PFSK-1 (cell line): ENCODE measurements around the gene CEBPG.

ENCODE experiments used
- FOXP2 ChIP-seq: optimal IDR thresholded peaks from 2 replicates; pipeline ENCODE3; 2011; ENCODE audit warnings: borderline replicate concordance, control low read depth, inconsistent platforms; ENCODE audit not compliant: insufficient read depth; ENCODE audit errors: extremely low read length, extremely low read depth
- POLR2AphosphoS5 ChIP-seq: IDR thresholded peaks from 2 replicates; pipeline ENCODE4 v1.6.1; 2012; ENCODE audit warnings: low read depth, mild to moderate bottlenecking, control low read depth, low read length, moderate library complexity
- REST ChIP-seq, 2 experiments: IDR thresholded peaks; 2 replicates each; pipeline versions ENCODE4 v1.6.1 to v1.8.0; 2011 to 2012; ENCODE audit warnings: low read depth in 2 of 2, low read length in 2 of 2, control low read depth in 1 of 2, inconsistent platforms in 1 of 2, mild to moderate bottlenecking in 1 of 2, moderate library complexity in 1 of 2; ENCODE audit not compliant: insufficient read depth in 1 of 2
- SIN3A ChIP-seq: IDR thresholded peaks from 2 replicates; pipeline ENCODE4 v1.6.1; 2012; ENCODE audit warnings: mild to moderate bottlenecking, low read length, moderate library complexity, borderline replicate concordance; ENCODE audit not compliant: insufficient read depth
- TAF1 ChIP-seq: IDR thresholded peaks from 2 replicates; pipeline ENCODE4 v1.6.1; 2012; ENCODE audit warnings: low read length, control low read depth, borderline replicate concordance; ENCODE audit not compliant: insufficient read depth

Gene CEBPG

GRCh38 chr19:33396701-33397535 lies 23.4 kb downstream of the CEBPG start:
- TF ChIP-seq SIN3A (no peak), FOXP2 (peak; percentile 28)

DNA sequence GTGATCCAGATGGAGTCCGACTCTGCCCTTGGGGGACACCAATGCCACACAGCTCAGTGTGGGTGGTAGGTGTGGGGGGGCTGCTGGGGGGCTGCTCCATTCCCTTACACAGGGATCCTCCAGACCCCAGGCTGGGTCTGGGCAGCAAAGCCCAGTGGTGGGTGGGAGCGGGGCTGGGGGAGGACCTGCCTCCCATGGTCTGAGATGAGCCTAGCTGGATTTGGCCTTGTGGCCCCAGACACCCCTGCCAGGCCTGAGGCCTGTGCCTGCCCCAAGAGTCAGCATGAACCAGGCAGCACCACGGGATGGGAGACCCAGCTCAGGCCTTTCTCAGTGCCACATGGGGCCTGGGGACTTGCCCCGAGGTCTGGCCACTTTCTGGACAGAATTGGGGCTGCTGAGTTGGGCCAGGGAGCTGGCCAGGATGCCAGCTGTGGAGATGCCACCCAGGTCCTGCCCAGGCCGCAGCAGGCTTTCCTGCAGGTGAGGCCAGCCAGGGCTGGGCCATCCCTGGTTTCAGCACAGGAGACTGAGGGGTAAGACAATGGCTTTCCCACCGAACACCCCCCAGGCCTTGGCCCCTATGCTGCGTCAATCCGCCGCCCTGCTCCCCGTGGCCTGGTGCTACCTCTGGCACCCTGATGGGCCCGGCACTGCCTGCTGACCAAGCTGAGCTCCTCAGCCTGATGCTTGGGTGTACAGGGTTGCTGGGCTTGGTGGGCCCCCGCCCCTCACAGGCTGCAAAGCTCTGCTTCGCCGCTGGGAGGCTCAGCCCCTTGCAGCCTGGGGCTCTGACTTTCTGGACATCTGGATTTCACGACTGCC lies 24.2 kb downstream of the CEBPG start:
- no peak for TF ChIP-seq FOXP2
- no peak for TF ChIP-seq SIN3A
- TF ChIP-seq TAF1 = no peak
- TF ChIP-seq REST (IDR thresholded peaks at IDR 0.05; ENCODE audit: insufficient read depth in 1 of 2, low read depth in 2 of 2, low read length in 2 of 2) = no peak
- no peak for TF ChIP-seq POLR2AphosphoS5

DNA sequence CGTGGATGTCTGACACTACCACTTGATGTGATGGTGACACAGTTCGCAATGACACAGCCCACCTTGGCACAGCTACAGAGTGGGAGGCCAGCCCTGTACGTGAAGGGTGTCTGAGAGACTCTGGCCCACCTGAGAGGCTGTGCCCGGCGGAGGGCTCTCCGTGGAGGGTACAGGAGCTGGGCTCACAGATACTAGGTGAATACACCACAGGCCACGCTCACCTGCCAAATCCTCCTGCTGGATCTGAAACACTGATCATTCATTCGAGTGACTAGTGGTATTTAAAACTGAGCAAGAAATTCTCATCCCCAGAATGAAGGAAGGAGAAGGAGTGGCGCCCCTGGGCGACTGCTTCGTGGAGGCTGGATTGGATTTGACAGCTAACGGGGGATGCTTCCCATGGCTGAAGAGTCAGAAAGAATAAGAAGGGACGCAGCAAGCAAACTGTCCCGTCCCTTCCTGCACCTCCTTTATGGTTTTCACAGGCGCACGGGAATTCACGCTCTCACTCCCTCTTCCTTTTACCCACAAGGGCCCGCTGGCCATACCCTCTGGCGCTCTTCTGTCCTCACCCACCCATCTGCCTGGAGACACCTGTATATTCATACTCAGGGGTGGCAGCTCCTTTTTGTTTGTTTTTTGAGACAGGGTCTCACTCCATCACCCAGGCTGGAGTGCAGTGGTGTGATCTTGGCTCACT lies 25.0 kb downstream of the CEBPG start:
- no peak for TF ChIP-seq SIN3A
- no peak for TF ChIP-seq REST (IDR thresholded peaks at IDR 0.05; ENCODE audit: insufficient read depth in 1 of 2, low read depth in 2 of 2, low read length in 2 of 2)
- no peak for TF ChIP-seq FOXP2
- TF ChIP-seq TAF1 = no peak
- TF ChIP-seq POLR2AphosphoS5 = no peak

DNA sequence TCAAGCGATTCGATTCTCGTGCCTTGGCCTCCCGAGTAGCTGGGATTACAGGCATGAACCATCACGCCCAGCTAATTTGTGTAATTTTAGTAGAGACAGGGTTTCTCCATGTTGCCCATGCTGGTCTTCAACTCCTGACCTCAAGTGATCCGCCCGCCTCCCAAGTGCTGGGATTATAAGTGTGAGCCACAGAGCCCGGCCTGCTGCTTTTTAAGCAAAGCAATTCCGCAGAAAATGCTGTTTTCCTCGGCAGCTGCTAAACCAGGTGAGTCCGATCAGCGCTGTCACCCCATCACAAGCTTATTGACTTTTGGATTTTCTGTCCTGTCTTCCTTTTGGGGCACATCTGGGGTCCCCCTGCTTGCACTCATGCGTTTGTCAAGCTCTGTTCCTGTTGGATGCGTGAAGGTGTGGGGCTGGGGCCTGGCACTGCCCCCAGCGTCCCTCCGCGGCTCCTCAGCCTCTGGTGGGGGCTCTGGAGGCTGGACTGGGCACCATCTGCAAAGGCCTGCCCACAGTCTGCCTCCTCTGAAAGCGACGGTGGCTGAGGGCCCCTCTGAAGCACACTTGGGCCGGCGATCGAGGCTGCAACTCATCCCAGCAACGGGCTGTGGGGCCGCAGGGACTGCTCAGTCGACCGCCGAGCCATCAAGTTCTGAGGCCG lies 25.7 kb downstream of the CEBPG start:
- TF ChIP-seq REST (IDR thresholded peaks at IDR 0.05; ENCODE audit: insufficient read depth in 1 of 2, low read depth in 2 of 2, low read length in 2 of 2) (no peak), TAF1 (no peak), FOXP2 (no peak), SIN3A (no peak), POLR2AphosphoS5 (no peak)
